ENCODE results near the gene F3.

F3 gene

DNA sequence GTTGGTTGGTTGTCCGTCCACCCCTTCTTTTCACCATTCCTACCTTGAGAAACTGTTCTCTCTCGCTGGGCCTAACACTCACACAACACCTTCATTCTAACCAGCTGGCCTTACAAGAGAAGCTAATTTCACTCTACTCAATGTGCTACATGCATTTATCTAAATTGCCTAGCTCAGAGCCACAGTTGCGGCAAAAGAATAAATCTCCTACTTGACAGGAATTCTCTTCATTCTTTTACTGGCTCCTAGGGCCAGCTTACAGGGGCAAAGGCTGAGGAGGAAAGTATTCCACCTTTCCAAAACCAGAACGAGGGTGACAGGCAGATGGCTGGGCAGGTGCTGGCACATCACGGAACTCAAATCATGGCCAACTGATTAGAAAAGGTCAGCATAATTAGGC lies 6.5 kb downstream of the F3 start:
- no peak for DNase-seq (ENCODE audit: insufficient read length, low spot score)
- TF ChIP-seq, protein P1, sequence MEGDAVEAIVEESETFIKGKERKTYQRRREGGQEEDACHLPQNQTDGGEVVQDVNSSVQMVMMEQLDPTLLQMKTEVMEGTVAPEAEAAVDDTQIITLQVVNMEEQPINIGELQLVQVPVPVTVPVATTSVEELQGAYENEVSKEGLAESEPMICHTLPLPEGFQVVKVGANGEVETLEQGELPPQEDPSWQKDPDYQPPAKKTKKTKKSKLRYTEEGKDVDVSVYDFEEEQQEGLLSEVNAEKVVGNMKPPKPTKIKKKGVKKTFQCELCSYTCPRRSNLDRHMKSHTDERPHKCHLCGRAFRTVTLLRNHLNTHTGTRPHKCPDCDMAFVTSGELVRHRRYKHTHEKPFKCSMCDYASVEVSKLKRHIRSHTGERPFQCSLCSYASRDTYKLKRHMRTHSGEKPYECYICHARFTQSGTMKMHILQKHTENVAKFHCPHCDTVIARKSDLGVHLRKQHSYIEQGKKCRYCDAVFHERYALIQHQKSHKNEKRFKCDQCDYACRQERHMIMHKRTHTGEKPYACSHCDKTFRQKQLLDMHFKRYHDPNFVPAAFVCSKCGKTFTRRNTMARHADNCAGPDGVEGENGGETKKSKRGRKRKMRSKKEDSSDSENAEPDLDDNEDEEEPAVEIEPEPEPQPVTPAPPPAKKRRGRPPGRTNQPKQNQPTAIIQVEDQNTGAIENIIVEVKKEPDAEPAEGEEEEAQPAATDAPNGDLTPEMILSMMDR (IDR thresholded peaks at IDR 0.05; ENCODE audit: insufficient read depth, missing control alignments): no peak
- no peak for FAIRE-seq

DNA sequence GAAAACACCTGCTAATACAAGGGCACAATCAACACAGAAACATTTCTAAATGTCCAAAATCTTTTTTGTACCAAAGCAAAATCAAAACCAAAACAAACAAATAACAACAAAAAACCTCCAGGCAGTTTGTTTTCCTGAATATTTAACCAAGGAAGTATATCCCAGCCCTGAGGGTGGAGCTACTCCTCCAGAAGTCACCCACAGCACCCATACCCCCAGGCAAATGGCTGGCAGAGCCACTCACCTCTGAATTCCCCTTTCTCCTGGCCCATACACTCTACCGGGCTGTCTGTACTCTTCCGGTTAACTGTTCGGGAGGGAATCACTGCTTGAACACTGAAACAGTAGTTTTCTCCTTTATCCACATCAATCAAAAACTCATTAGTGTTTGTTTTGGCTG lies 9.5 kb downstream of the F3 start:
- FAIRE-seq: no peak
- no peak for DNase-seq (ENCODE audit: insufficient read length, low spot score)
- TF ChIP-seq, protein P1 (IDR thresholded peaks at IDR 0.05; ENCODE audit: insufficient read depth, missing control alignments): no peak

DNA sequence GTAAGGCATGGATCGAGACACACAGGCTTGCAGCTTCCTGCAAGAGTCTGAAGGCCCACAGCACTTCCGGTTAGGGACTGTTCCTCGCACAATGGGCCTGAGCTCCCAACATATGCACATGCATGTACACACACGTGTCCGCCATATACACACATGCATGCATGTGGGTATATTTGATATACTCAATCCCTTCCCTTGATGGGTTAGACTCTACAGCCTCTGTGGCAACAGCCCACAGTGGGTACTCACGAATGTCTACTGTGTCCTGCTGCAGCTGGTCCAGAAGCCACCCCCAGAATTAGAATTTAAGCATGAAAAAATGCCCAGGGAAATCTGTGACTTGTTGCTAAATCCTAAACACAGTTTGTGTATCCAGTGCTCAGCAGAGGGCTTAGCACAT lies 9.9 kb downstream of the F3 start:
- TF ChIP-seq, protein P1 (IDR thresholded peaks at IDR 0.05; ENCODE audit: insufficient read depth, missing control alignments): no peak
- FAIRE-seq (no peak), DNase-seq (ENCODE audit: insufficient read length, low spot score) (no peak)

DNA sequence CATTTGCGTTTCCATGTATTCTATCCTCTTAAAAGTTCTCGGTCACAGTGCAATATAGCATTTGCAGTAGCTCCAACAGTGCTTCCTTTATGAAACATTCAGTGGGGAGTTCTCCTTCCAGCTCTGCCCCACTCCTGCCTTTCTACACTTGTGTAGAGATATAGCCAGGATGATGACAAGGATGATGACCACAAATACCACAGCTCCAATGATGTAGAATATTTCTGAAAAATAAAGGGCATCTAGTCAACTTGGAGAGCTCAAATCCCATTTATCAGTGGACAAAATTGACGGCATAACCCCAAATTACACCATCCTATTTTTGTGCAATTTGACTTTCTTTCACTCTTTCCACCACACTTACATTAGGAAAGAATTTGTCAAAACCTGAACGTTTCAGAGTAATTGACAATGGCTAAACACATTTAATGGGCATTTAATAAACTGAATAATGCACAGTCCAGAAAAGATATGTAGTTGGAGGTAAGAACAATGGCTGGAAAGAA lies 11.1 kb downstream of the F3 start:
- TF ChIP-seq, protein P1 (IDR thresholded peaks at IDR 0.05; ENCODE audit: insufficient read depth, missing control alignments): no peak
- FAIRE-seq (no peak), DNase-seq (ENCODE audit: insufficient read length, low spot score) (no peak)

DNA sequence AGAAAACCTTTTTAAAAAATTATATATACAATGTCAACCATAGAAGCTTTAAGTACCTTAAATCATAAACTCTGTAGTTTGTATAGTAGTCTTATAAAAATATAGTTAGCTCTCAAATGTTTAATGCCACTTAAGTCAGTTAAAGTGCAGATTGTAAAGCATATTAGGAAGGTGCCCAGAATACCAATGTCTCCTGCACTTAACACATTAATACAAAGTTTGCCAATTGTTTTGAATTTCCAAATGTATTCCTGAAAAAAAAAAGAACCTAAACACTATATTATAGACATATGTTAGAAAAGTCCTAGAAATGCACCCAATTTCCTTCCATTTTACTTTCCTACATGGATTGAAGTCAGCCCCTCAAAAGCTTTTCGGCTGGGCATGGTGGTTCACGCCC lies 12.1 kb downstream of the F3 start:
- DNase-seq (ENCODE audit: insufficient read length, low spot score) (no peak), FAIRE-seq (no peak)

DNA sequence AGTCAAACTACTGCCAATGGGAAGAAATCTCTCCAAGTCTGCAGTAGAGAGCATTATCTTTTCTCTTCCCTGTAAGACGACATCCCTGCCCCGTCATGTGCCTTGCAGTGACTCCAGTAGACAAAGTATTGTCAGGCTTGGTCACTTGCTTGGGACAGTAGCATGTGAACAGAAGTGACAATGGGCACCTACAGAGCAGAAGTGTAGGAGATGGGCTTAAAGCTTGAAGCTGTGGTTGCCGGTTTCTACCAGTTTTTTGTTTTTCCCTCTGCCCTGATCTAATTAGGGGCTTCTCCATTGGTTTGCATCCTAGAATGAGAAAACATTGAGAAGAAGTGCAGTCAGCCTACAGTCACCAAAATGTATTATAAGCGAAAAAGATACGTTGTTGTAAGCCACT lies 12.7 kb downstream of the F3 start:
- no peak for FAIRE-seq
- no peak for DNase-seq (ENCODE audit: insufficient read length, low spot score)

More for the DNA sequence above, 12.1 kb downstream of the F3 start:
- TF ChIP-seq, protein P1 (IDR thresholded peaks at IDR 0.05; ENCODE audit: insufficient read depth, missing control alignments): no peak

GRCh38 chr1:94528299-94528698 lies 13.3 kb downstream of the F3 start:
- DNase-seq (ENCODE audit: insufficient read length, low spot score) (no peak), FAIRE-seq (no peak)
- TF ChIP-seq, protein P1 (IDR thresholded peaks at IDR 0.05; ENCODE audit: insufficient read depth, missing control alignments): no peak

More for the DNA sequence above, 12.7 kb downstream of the F3 start:
- TF ChIP-seq, protein P1 (IDR thresholded peaks at IDR 0.05; ENCODE audit: insufficient read depth, missing control alignments): no peak

Measured in D721Med (cell line).